Liver (tissue), 9 donors: ENCODE results near the gene RBMS3. TPM values are rescaled to one million over a fixed set of nuclear protein-coding genes. Genes with fewer than 3 reads are reported as not detected.

Source experiments
- DNase-seq: peaks from one replicate; pipeline ENCODE4 v3.0.0-alpha.2; 2017; ENCODE audit warnings: low spot score
- H3K27ac ChIP-seq, 2 donors: one replicate each; pipeline ENCODE4 v1.7.0; 2013; ENCODE audit warnings: inconsistent platforms in 2 of 2, low read length in 2 of 2, control low read depth in 1 of 2, low read depth in 1 of 2, mild to moderate bottlenecking in 1 of 2
- H3K27me3 ChIP-seq, 4 donors: one replicate each; pipeline versions ENCODE4 v1.6.1 to v1.7.0; 2013; ENCODE audit warnings: low read length in 3 of 4, inconsistent platforms in 1 of 4, mild to moderate bottlenecking in 1 of 4, moderate library complexity in 1 of 4; ENCODE audit not compliant: control insufficient read depth in 4 of 4, insufficient read depth in 4 of 4
- H3K36me3 ChIP-seq, 4 donors: one replicate each; pipeline versions ENCODE4 v1.6.1 to v1.7.0; 2013; ENCODE audit warnings: low read length in 3 of 4, mild to moderate bottlenecking in 3 of 4, low read depth in 1 of 4, moderate library complexity in 1 of 4; ENCODE audit not compliant: control insufficient read depth in 4 of 4, insufficient read depth in 3 of 4
- H3K4me1 ChIP-seq, 4 donors: one replicate each; pipeline versions ENCODE4 v1.6.1 to v1.7.0; 2013; ENCODE audit warnings: low read length in 3 of 4, mild to moderate bottlenecking in 3 of 4, moderate library complexity in 1 of 4; ENCODE audit not compliant: control insufficient read depth in 4 of 4, insufficient read depth in 4 of 4
- H3K4me3 ChIP-seq, 3 donors: one replicate each; pipeline versions ENCODE4 v1.6.1 to v1.7.0; 2013; ENCODE audit warnings: low read length in 3 of 3, control low read depth in 1 of 3, low read depth in 1 of 3, mild to moderate bottlenecking in 1 of 3
- H3K9ac ChIP-seq, 2 donors: one replicate each; pipeline ENCODE4 v1.7.0; 2013; ENCODE audit warnings: low read length in 2 of 2, mild to moderate bottlenecking in 2 of 2, moderate library complexity in 2 of 2, control low read depth in 1 of 2, low read depth in 1 of 2
- H3K9me3 ChIP-seq, 4 donors: one replicate each; pipeline versions ENCODE4 v1.6.1 to v1.7.0; 2013; ENCODE audit warnings: low read length in 3 of 4; ENCODE audit not compliant: control insufficient read depth in 4 of 4
- EGR1 ChIP-seq, 2 donors: IDR thresholded peaks; 2 replicates each; pipeline ENCODE4 v1.6.1; 2016 to 2018; ENCODE audit warnings: antibody characterized with exemption in 2 of 2, low read depth in 2 of 2
- FOXA1 ChIP-seq: IDR thresholded peaks from 2 replicates; pipeline ENCODE4 v1.6.1; 2016; ENCODE audit warnings: antibody characterized with exemption
- FOXA2 ChIP-seq: IDR thresholded peaks from 2 replicates; pipeline ENCODE4 v1.6.1; 2016; ENCODE audit warnings: antibody characterized with exemption
- GABPA ChIP-seq, 2 donors: IDR thresholded peaks in 1 of 2; conservative IDR thresholded peaks in 1 of 2; 2 replicates each; pipeline ENCODE4 v1.6.1; 2016; ENCODE audit warnings: antibody characterized with exemption in 2 of 2, mild to moderate bottlenecking in 1 of 2, moderate library complexity in 1 of 2
- HNF4A ChIP-seq, 2 donors: conservative IDR thresholded peaks; 2 replicates each; pipeline ENCODE4 v1.6.1; 2016; ENCODE audit warnings: antibody characterized with exemption in 2 of 2, mild to moderate bottlenecking in 2 of 2
- HNF4G ChIP-seq: IDR thresholded peaks from 2 replicates; pipeline ENCODE4 v1.6.1; 2016; ENCODE audit warnings: antibody characterized with exemption
- JUND ChIP-seq, 2 donors: IDR thresholded peaks; 2 replicates each; pipeline ENCODE4 v1.6.1; 2016; ENCODE audit warnings: antibody characterized with exemption in 2 of 2
- NR2F2 ChIP-seq: IDR thresholded peaks from 2 replicates; pipeline ENCODE4 v1.6.1; 2016; ENCODE audit warnings: antibody characterized with exemption
- RAD21 ChIP-seq, 2 donors: IDR thresholded peaks; 2 replicates each; pipeline ENCODE4 v1.6.1; 2016; ENCODE audit warnings: antibody characterized with exemption in 2 of 2, mild to moderate bottlenecking in 2 of 2
- RXRA ChIP-seq, 2 donors: IDR thresholded peaks; 2 replicates each; pipeline ENCODE4 v1.6.1; 2017 to 2018; ENCODE audit warnings: antibody characterized with exemption in 2 of 2, mild to moderate bottlenecking in 1 of 2
- SP1 ChIP-seq: IDR thresholded peaks from 2 replicates; pipeline ENCODE4 v1.6.1; 2018; ENCODE audit warnings: antibody characterized with exemption, mild to moderate bottlenecking
- TAF1 ChIP-seq: conservative IDR thresholded peaks from 2 replicates; pipeline ENCODE4 v1.6.1; 2016; ENCODE audit warnings: antibody characterized with exemption, mild to moderate bottlenecking
- YY1 ChIP-seq: IDR thresholded peaks from 2 replicates; pipeline ENCODE4 v1.6.1; 2016; ENCODE audit warnings: antibody characterized with exemption, mild to moderate bottlenecking
- WGBS: extraction: QIAGEN DNeasy Blood & Tissue Kit; methylation state at CpG from one replicate; pipeline ENCODE4 v1.1.7; 2013; 5-methylcytosine and 5-hydroxymethylcytosine counted together
- polyA plus RNA-seq, 2 donors: library from polyadenylated mRNA; stranded (reverse) in 1 of 2; unstranded in 1 of 2; fragments of 200-250 nt in 1 of 2; fragments of >200 nt in 1 of 2; fragmentation: Nextera tagmentation in 1 of 2; extraction: Ambion mirVana in 1 of 2; gene quantifications; one replicate each; pipeline versions ENCODE4 v1.2.1 to v1.2.3, GENCODE V29; 2013 to 2015
- total RNA-seq, 2 donors: library from RNA; depleted of rRNA; stranded (reverse); fragments of >200 nt; gene quantifications; one replicate each; pipeline ENCODE4 v1.2.3, GENCODE V29; 2014
- TF ChIP-seq, protein P1 (sequence below): IDR thresholded peaks from 2 replicates; pipeline ENCODE4 v1.6.1; 2016; ENCODE audit warnings: antibody characterized with exemption
- TF ChIP-seq, protein P2 (sequence below): IDR thresholded peaks from 2 replicates; pipeline ENCODE4 v1.6.1; 2016; ENCODE audit warnings: antibody characterized with exemption
- TF ChIP-seq, protein P3 (sequence below): IDR thresholded peaks from 2 replicates; pipeline ENCODE4 v1.6.1; 2016; ENCODE audit warnings: antibody characterized with exemption, mild to moderate bottlenecking
- TF ChIP-seq, protein P4 (sequence below): fragments of 150-350 bp; IDR thresholded peaks from 2 replicates; pipeline ENCODE4 v1.5.1; 2017; ENCODE audit warnings: improper control_type of control experiment, low read depth, low read length; ENCODE audit not compliant: missing input control
- TF ChIP-seq, protein P5 (sequence below): IDR thresholded peaks from 2 replicates; pipeline ENCODE4 v1.6.1; 2016; ENCODE audit warnings: antibody characterized with exemption
- donor health status: healthy.
- donor health status: healthy.
- donor health status: healthy.
- donor health status: healthy.
- donor health status: healthy.

Gene RBMS3
- total and polyA plus RNA-seq, 4 donors: 1.2 to 14.9 (median 9.3) TPM

DNA sequence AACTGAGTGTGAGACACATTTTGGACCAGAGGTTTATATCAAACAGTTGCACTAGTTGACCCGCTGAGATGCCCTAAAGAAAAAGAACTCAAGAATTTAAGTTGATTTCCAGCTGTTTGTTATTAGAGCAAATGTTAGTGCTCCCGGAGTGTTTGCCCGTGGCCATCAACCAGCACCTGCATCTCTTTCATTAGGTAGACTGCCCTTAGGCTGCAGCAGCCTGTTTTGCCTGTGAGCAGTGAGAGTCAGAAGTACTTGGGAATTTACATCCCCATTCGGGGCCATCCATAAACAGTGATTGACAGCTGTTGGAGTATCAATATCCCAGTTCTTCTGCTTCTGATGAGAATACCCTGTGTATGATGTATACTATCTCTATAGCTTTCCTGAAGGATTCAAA, 492.6 kb downstream of the RBMS3 start:
- TF ChIP-seq JUND (IDR thresholded peaks at IDR 0.05) (no peak), FOXA1 (no peak), SP1 (no peak), NR2F2 (no peak), HNF4G (no peak), RAD21 (IDR thresholded peaks at IDR 0.05) (no peak), GABPA (IDR thresholded peaks at IDR 0.05 in 1 of 2, conservative IDR thresholded peaks at IDR 0.05 in 1 of 2) (no peak), EGR1 (IDR thresholded peaks at IDR 0.05; ENCODE audit: low read depth in 2 of 2) (no peak), RXRA (IDR thresholded peaks at IDR 0.05) (no peak), TAF1 (no peak), HNF4A (conservative IDR thresholded peaks at IDR 0.05) (no peak), YY1 (no peak), FOXA2 (no peak)
- TF ChIP-seq, protein P1, sequence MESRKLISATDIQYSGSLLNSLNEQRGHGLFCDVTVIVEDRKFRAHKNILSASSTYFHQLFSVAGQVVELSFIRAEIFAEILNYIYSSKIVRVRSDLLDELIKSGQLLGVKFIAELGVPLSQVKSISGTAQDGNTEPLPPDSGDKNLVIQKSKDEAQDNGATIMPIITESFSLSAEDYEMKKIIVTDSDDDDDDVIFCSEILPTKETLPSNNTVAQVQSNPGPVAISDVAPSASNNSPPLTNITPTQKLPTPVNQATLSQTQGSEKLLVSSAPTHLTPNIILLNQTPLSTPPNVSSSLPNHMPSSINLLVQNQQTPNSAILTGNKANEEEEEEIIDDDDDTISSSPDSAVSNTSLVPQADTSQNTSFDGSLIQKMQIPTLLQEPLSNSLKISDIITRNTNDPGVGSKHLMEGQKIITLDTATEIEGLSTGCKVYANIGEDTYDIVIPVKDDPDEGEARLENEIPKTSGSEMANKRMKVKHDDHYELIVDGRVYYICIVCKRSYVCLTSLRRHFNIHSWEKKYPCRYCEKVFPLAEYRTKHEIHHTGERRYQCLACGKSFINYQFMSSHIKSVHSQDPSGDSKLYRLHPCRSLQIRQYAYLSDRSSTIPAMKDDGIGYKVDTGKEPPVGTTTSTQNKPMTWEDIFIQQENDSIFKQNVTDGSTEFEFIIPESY: no peak
- TF ChIP-seq, protein P2, sequence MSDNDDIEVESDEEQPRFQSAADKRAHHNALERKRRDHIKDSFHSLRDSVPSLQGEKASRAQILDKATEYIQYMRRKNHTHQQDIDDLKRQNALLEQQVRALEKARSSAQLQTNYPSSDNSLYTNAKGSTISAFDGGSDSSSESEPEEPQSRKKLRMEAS: no peak
- TF ChIP-seq, protein P3, sequence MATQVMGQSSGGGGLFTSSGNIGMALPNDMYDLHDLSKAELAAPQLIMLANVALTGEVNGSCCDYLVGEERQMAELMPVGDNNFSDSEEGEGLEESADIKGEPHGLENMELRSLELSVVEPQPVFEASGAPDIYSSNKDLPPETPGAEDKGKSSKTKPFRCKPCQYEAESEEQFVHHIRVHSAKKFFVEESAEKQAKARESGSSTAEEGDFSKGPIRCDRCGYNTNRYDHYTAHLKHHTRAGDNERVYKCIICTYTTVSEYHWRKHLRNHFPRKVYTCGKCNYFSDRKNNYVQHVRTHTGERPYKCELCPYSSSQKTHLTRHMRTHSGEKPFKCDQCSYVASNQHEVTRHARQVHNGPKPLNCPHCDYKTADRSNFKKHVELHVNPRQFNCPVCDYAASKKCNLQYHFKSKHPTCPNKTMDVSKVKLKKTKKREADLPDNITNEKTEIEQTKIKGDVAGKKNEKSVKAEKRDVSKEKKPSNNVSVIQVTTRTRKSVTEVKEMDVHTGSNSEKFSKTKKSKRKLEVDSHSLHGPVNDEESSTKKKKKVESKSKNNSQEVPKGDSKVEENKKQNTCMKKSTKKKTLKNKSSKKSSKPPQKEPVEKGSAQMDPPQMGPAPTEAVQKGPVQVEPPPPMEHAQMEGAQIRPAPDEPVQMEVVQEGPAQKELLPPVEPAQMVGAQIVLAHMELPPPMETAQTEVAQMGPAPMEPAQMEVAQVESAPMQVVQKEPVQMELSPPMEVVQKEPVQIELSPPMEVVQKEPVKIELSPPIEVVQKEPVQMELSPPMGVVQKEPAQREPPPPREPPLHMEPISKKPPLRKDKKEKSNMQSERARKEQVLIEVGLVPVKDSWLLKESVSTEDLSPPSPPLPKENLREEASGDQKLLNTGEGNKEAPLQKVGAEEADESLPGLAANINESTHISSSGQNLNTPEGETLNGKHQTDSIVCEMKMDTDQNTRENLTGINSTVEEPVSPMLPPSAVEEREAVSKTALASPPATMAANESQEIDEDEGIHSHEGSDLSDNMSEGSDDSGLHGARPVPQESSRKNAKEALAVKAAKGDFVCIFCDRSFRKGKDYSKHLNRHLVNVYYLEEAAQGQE: no peak
- TF ChIP-seq, protein P4, sequence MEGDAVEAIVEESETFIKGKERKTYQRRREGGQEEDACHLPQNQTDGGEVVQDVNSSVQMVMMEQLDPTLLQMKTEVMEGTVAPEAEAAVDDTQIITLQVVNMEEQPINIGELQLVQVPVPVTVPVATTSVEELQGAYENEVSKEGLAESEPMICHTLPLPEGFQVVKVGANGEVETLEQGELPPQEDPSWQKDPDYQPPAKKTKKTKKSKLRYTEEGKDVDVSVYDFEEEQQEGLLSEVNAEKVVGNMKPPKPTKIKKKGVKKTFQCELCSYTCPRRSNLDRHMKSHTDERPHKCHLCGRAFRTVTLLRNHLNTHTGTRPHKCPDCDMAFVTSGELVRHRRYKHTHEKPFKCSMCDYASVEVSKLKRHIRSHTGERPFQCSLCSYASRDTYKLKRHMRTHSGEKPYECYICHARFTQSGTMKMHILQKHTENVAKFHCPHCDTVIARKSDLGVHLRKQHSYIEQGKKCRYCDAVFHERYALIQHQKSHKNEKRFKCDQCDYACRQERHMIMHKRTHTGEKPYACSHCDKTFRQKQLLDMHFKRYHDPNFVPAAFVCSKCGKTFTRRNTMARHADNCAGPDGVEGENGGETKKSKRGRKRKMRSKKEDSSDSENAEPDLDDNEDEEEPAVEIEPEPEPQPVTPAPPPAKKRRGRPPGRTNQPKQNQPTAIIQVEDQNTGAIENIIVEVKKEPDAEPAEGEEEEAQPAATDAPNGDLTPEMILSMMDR: no peak
- TF ChIP-seq, protein P5, sequence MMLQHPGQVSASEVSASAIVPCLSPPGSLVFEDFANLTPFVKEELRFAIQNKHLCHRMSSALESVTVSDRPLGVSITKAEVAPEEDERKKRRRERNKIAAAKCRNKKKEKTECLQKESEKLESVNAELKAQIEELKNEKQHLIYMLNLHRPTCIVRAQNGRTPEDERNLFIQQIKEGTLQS: no peak
- Histone ChIP-seq H3K9me3 (no peaks in the 10 kb centered on the region), H3K9ac (no peak overlapping the region), H3K4me3 (no peak overlapping the region), H3K27me3 (no peaks in the 10 kb centered on the region), H3K27ac (no peak overlapping the region), H3K36me3 (no peaks in the 10 kb centered on the region), H3K4me1 (peaks cover 0 to 6% (median 2%) of the 10 kb centered on the region in 4 donors)
- DNase-seq: no peak
- WGBS: 95% methylated on average over 4 of the region's 4 CpGs
